ENCODE data around the gene HECW1. TPM values are rescaled to one million over a fixed set of nuclear protein-coding genes. Genes with fewer than 3 reads are reported as not detected.

The HECW1 gene
- total and polyA plus RNA-seq, 2 of the 8 experiments (the other 6 are each of a cell fraction or from before 2014, with no cell fraction given) = 2.9 to 12.7 TPM

DNA sequence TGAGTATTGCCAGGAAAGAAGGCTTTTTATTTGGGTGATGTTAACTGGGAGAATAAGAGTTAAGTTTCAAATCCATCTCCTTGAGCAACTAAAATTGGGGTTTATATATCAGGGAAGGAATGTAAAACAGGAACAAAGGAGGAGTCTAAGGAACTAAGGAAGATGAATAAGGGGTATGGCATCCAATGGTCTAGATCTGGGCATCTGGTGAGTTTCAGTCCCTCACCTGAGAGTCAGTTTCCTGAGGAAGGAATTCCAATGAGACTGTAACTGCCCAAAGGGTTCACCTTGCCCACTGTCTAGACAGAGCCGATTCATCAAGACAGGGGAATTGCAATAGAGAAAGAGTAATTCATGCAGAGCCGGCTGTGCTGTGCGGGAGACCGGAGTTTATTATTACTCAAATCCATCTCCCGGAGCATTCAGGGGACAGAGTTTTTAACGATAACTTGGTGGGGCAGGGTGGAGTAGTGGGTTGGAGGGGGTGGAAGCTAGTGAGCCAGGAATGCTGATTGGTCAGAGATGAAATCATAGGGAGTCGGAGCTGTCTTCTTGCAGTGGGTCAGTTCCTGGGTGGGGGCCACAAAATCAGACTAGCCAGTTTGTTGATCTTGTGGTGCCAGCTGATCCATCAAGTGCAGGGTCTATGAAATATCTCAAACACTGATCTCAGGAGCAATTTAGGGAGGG is 282.1 kb downstream of the HECW1 start:
- H2AFZ ChIP-seq (ENCODE audit: low read length) = no peak overlapping the region
- FAIRE-seq (no peak), DNase-seq (ENCODE audit: low read depth in 1 of 2, low spot score in 2 of 2) (no peak)
- no peak overlapping the region for H3K56ac ChIP-seq (replicated peaks; ENCODE audit: insufficient read length, low read depth, low read length)
- ChIA-PET POLR2A (ENCODE audit: partially characterized antibody) (no interaction called here), CTCF (ENCODE audit: partially characterized antibody) (interaction anchor here (0.7 to 0.9 kb wide), 2 partner anchors 30 to 286 kb away, joined by 3 read pairs; no protein-coding TSS in a partner anchor)
- H3K9ac ChIP-seq (replicated peaks in 1 of 4; ENCODE audit: extremely low read depth in 1 of 4, low read depth in 3 of 4, low read length in 3 of 4) = no peak overlapping the region
- no peaks in the 10 kb centered on the region for H3K27me3 ChIP-seq (replicated peaks in 1 of 4; ENCODE audit: control insufficient read depth in 3 of 4, extremely low read depth in 1 of 4, insufficient read depth in 3 of 4, low read length in 3 of 4)
- H2AK5ac ChIP-seq (ENCODE audit: low read depth, low read length) = peak overlapping the region; percentile 57; the same call in 1 of the 2 replicates
- H3K23me2 ChIP-seq (ENCODE audit: low read depth, low read length) = 0 out of 2 replicates have a peak, but pooled peaks cover 2% of the 10 kb centered on the region
- H2BK20ac ChIP-seq (ENCODE audit: low read length) = peak overlapping the region; percentile 96
- H4K20me1 ChIP-seq (replicated peaks in 1 of 2; ENCODE audit: control insufficient read depth in 1 of 2, insufficient read depth in 2 of 2, low read length in 2 of 2) = no peaks in the 10 kb centered on the region
- no peak overlapping the region for H4K91ac ChIP-seq (replicated peaks; ENCODE audit: insufficient read length, low read length)
- H3K79me1 ChIP-seq (ENCODE audit: low read depth, low read length) = no peaks in the 10 kb centered on the region; the same call in 1 of the 2 replicates
- H3K4me3 ChIP-seq (ENCODE audit: extremely low read depth in 1 of 4, insufficient read depth in 2 of 4, low read depth in 3 of 4, low read length in 4 of 4) = no peak overlapping the region
- no peaks in the 10 kb centered on the region for H3K79me2 ChIP-seq (ENCODE audit: control insufficient read depth in 1 of 2, insufficient read depth in 2 of 2, low read length in 2 of 2)
- 93% methylated on average over 7 of the region's 7 CpGs; no CpG with 5 or more reads in 1 of the 2 experiments for WGBS, 2 experiments (ENCODE audit: extremely low coverage in 1 of 2, insufficient coverage in 1 of 2, insufficient read length in 1 of 2, insufficient replicate concordance in 2 of 2, low coverage in 1 of 2, low lambda C conversion rate in 2 of 2, missing lambda C conversion rate in 1 of 2)
- H3K23ac ChIP-seq (ENCODE audit: insufficient read length) = no peak overlapping the region
- no peaks in the 10 kb centered on the region for H3K36me3 ChIP-seq (ENCODE audit: control insufficient read depth in 2 of 4, insufficient read depth in 4 of 4, low read length in 3 of 4)
- H3K9me3 ChIP-seq (ENCODE audit: insufficient read depth in 2 of 2, low read depth in 1 of 2, low read length in 1 of 2) = no peaks in the 10 kb centered on the region
- peak overlapping the region; percentile 13; the same call in 1 of the 2 replicates for H2BK5ac ChIP-seq (ENCODE audit: low read depth, low read length)
- peaks cover 0 to 12% (median 9%) of the 10 kb centered on the region in 4 experiments; a peak in 4 of 7 replicates for H3K4me1 ChIP-seq (replicated peaks in 1 of 4; ENCODE audit: control insufficient read depth in 3 of 4, insufficient read depth in 4 of 4, low read length in 3 of 4)
- H2BK15ac ChIP-seq (ENCODE audit: low read length) = no peak overlapping the region
- no peak overlapping the region for H2BK12ac ChIP-seq (ENCODE audit: low read depth, low read length)
- no peak overlapping the region for H4K8ac ChIP-seq (ENCODE audit: extremely low read depth, insufficient read depth, low read length)
- no peak overlapping the region for H2BK120ac ChIP-seq (replicated peaks; ENCODE audit: low read depth, low read length)
- no peak overlapping the region for H3K4ac ChIP-seq (replicated peaks; ENCODE audit: insufficient read length, low read depth, low read length)
- no peak overlapping the region for H3K4me2 ChIP-seq (ENCODE audit: insufficient read depth in 1 of 2, low read depth in 2 of 2, low read length in 2 of 2)
- no peak overlapping the region for H3K27ac ChIP-seq (ENCODE audit: low read depth, low read length)
- no peak overlapping the region for H4K5ac ChIP-seq (ENCODE audit: insufficient read length, low read depth, low read length)
- H3K14ac ChIP-seq (ENCODE audit: insufficient read length) = no peak overlapping the region
- no peak overlapping the region for H3K18ac ChIP-seq (ENCODE audit: extremely low read depth, low read length)
- TF ChIP-seq CHD1 (IDR thresholded peaks at IDR 0.05; ENCODE audit: low read depth, low read length) (no peak), RFX5 (IDR thresholded peaks at IDR 0.05; ENCODE audit: borderline replicate concordance, low read depth, low read length) (no peak), SAP30 (IDR thresholded peaks at IDR 0.05; ENCODE audit: insufficient read depth, insufficient replicate concordance, low read length) (no peak), RBBP5 (IDR thresholded peaks at IDR 0.05; ENCODE audit: borderline replicate concordance, low read depth, low read length) (no peak), GABPA (IDR thresholded peaks at IDR 0.05; ENCODE audit: borderline replicate concordance, insufficient read depth, low read length) (no peak), MAX (IDR thresholded peaks at IDR 0.05) (no peak), SIX5 (IDR thresholded peaks at IDR 0.05; ENCODE audit: low read depth, low read length) (no peak), PHF8 (conservative IDR thresholded peaks at IDR 0.05; ENCODE audit: low read depth, low read length) (no peak), EZH2 (IDR thresholded peaks at IDR 0.05; ENCODE audit: low read depth, low read length, severe bottlenecking) (no peak)

Data from H1 (cell line).